GM19351 (cell line): ENCODE data around the gene ISL2.
A peak's percentile ranks its signal among the peaks of the same experiment; 100 is the strongest.
"Not testable (repeated sequence)": the region's sequence is repeated elsewhere in the genome, so short reads cannot be mapped to it uniquely, and the experiment has no call there.

Experiments used
- ATAC-seq: cut with Tn5 transposase; IDR thresholded peaks from one replicate; pipeline ENCODE4 v1.9.1; 2021; ENCODE audit warnings: mild to moderate bottlenecking, moderate library complexity; ENCODE audit not compliant: unreplicated experiment

ISL2 gene

GRCh38 chr15:76336254-76337058, at the start of gene ISL2:
Gene ISL2, plus strand, starts transcription at chr15:76336773. Its CDS starts 111 bp downstream, at chr15:76336884.
- ATAC-seq: peak; percentile 53

- no peak for ATAC-seq
Measured at GRCh38 chr15:76289582-76289981, 47.0 kb upstream of the ISL2 start.

GRCh38 chr15:76293361-76293760, 43.2 kb upstream of the ISL2 start:
- no peak for ATAC-seq

- ATAC-seq: not testable (repeated sequence)
Measured at GRCh38 chr15:76294463-76294862, 42.1 kb upstream of the ISL2 start.

GRCh38 chr15:76296849-76297248, 39.7 kb upstream of the ISL2 start:
- ATAC-seq: no peak

GRCh38 chr15:76297951-76298350, 38.6 kb upstream of the ISL2 start:
- ATAC-seq: not testable (repeated sequence)

GRCh38 chr15:76298986-76299385, 37.6 kb upstream of the ISL2 start:
- no peak for ATAC-seq

GRCh38 chr15:76299786-76300185, 36.8 kb upstream of the ISL2 start:
- no peak for ATAC-seq

GRCh38 chr15:76303909-76304308, 32.7 kb upstream of the ISL2 start:
- no peak for ATAC-seq

- ATAC-seq: no peak
Measured at GRCh38 chr15:76309601-76310330, 26.8 kb upstream of the ISL2 start.

- ATAC-seq: peak; percentile 27
Measured at GRCh38 chr15:76310475-76311099, 26.0 kb upstream of the ISL2 start.

- peak; percentile 97 for ATAC-seq
Measured at GRCh38 chr15:76311100-76311953, 25.2 kb upstream of the ISL2 start, which contains the start of gene ETFA. Gene ETFA, minus strand, starts transcription at chr15:76311469. Its CDS starts 81 bp downstream, at chr15:76311388.

- ATAC-seq: no peak
Measured at GRCh38 chr15:76312540-76313174, 23.9 kb upstream of the ISL2 start.

- ATAC-seq: not testable (repeated sequence)
Measured at GRCh38 chr15:76313175-76313567, 23.4 kb upstream of the ISL2 start.

- no peak for ATAC-seq
Measured at GRCh38 chr15:76313731-76314130, 22.8 kb upstream of the ISL2 start.

- no peak for ATAC-seq
Measured at GRCh38 chr15:76320012-76320411, 16.6 kb upstream of the ISL2 start.

GRCh38 chr15:76321171-76321570, 15.4 kb upstream of the ISL2 start:
- ATAC-seq: no peak

- no peak for ATAC-seq
Measured at GRCh38 chr15:76321602-76322001, 15.0 kb upstream of the ISL2 start.

GRCh38 chr15:76324066-76324465, 12.5 kb upstream of the ISL2 start:
- no peak for ATAC-seq

- no peak for ATAC-seq
Measured at GRCh38 chr15:76325704-76326103, 10.9 kb upstream of the ISL2 start.
